Endodermal cell (in vitro differentiated cells): ENCODE measurements around the gene HEXIM1. TPM values are rescaled to one million over a fixed set of nuclear protein-coding genes. Genes with fewer than 3 reads are reported as not detected.

Source experiments
- DNase-seq: peaks from one replicate; pipeline ENCODE4 v3.0.0-alpha.2; 2017
- H3K27ac ChIP-seq: 2 replicates; pipeline ENCODE4 v1.5.1; 2013; ENCODE audit warnings: mild to moderate bottlenecking, low read depth, low read length, moderate library complexity
- H3K27me3 ChIP-seq: 2 replicates; pipeline ENCODE4 v1.6.1; 2013; ENCODE audit warnings: mild to moderate bottlenecking, low read length, moderate library complexity; ENCODE audit not compliant: insufficient read depth, control insufficient read depth, poor library complexity, severe bottlenecking
- H3K36me3 ChIP-seq: 2 replicates; pipeline ENCODE4 v1.7.0; 2013; ENCODE audit warnings: mild to moderate bottlenecking, low read length, moderate library complexity; ENCODE audit not compliant: control insufficient read depth, insufficient read depth
- H3K4me1 ChIP-seq: one replicate; pipeline ENCODE4 v1.7.0; 2013; ENCODE audit warnings: low read length; ENCODE audit not compliant: control insufficient read depth, insufficient read depth
- H3K4me3 ChIP-seq: 2 replicates; pipeline ENCODE4 v1.5.1; 2013; ENCODE audit warnings: mild to moderate bottlenecking, low read length, moderate library complexity
- H3K9ac ChIP-seq: 2 replicates; pipeline ENCODE4 v1.6.1; 2013; ENCODE audit warnings: mild to moderate bottlenecking, low read length, moderate library complexity; ENCODE audit not compliant: poor library complexity, severe bottlenecking; ENCODE audit errors: extremely low read depth
- H3K9me3 ChIP-seq: 2 replicates; pipeline ENCODE4 v1.6.1; 2013; ENCODE audit warnings: mild to moderate bottlenecking, low read length, moderate library complexity; ENCODE audit not compliant: control insufficient read depth
- H3K27ac Mint-ChIP-seq: 2 replicates; pipeline ENCODE4 v1.8.0; 2020; ENCODE audit warnings: mixed read lengths
- H3K27me3 Mint-ChIP-seq: 2 replicates; pipeline ENCODE4 v1.8.0; 2021; ENCODE audit warnings: mild to moderate bottlenecking, mixed read lengths; ENCODE audit not compliant: insufficient read depth
- H3K36me3 Mint-ChIP-seq: 2 replicates; pipeline ENCODE4 v1.8.0; 2020; ENCODE audit warnings: low read depth, mixed read lengths
- H3K4me1 Mint-ChIP-seq: 2 replicates; pipeline ENCODE4 v1.8.0; 2020; ENCODE audit warnings: mixed read lengths
- H3K4me3 Mint-ChIP-seq: 2 replicates; pipeline ENCODE4 v1.8.0; 2020; ENCODE audit warnings: mild to moderate bottlenecking, moderate library complexity, mixed read lengths
- H3K9me3 Mint-ChIP-seq: 2 replicates; pipeline ENCODE4 v1.8.0; 2020; ENCODE audit warnings: mild to moderate bottlenecking, mixed read lengths
- WGBS, 2 experiments: methylation state at CpG; one replicate each; pipeline versions ENCODE4 v1.1.5 to v1.1.7; 2013; ENCODE audit warnings: missing lambda C conversion rate in 2 of 2, mixed read lengths in 1 of 2; ENCODE audit not compliant: insufficient coverage in 1 of 2, insufficient read length in 1 of 2; 5-methylcytosine and 5-hydroxymethylcytosine counted together
- total RNA-seq, 2 donors: library from RNA; stranded (reverse); fragmentation: NEBNext Ultra II Directional in 1 of 2; extraction: Animal tissue kit (Norgen Biotek cat#: 25700) in 1 of 2; gene quantifications; 2 replicates in 1 of 2; 3 replicates in 1 of 2; pipeline ENCODE4 v1.2.1, GENCODE V29; 2021
- TF ChIP-seq, protein P1 (sequence below): fragments of 200-600 bp; sonication (generic); conservative IDR thresholded peaks from 2 replicates; pipeline ENCODE4 v1.5.0; 2021; ENCODE audit warnings: antibody characterized with exemption, mild to moderate bottlenecking

The HEXIM1 gene
- total RNA-seq, 2 donors from 2014 or later, result 37.0 to 39.2 TPM

DNA sequence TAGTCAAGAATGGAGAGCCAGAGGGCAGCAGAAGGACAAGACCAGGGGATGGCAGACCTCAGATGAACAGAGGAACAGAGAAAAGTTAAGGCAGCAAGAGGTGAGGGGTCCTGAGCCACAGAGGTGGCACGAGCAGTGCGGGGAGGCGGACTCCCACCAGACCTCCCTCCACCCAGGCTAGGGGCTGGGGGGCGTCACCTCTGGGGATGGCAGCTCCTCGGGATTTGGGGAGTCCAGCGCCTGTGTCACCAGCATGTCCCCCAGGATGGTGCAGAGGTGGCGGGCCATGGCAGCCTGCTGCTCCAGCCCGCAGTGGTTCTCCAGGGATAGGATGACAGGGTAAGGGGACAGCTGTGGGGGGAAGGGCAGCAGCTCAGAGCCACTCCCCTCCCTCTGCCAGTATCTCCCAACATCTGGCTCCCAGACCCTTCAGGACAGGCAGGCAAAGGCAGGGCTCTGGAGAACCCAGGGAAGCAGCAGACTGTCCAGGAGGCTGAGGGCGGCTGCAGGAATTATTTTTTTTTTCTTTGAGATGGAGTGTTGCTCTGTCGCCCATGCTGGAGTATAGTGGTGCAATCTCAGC, 31.8 kb upstream of the HEXIM1 start:
- H3K9me3 Mint-ChIP-seq, result no peaks in the 10 kb centered on the region
- no peak overlapping the region for H3K27ac Mint-ChIP-seq
- WGBS, 2 experiments, result 90 to 92% methylated on average over 4 to 10 of the region's 10 CpGs
- H3K4me1 Mint-ChIP-seq, result no peaks in the 10 kb centered on the region
- H3K4me3 Mint-ChIP-seq, result no peak overlapping the region
- no peak overlapping the region for H3K4me3 ChIP-seq
- no peak overlapping the region for H3K9ac ChIP-seq
- peaks cover 6% of the 10 kb centered on the region for H3K36me3 Mint-ChIP-seq
- H3K9me3 ChIP-seq, result no peaks in the 10 kb centered on the region
- H3K36me3 ChIP-seq, result no peaks in the 10 kb centered on the region
- H3K27ac ChIP-seq, result no peak overlapping the region
- H3K27me3 ChIP-seq, result no peaks in the 10 kb centered on the region
- peaks cover 2% of the 10 kb centered on the region for H3K27me3 Mint-ChIP-seq
- no peaks in the 10 kb centered on the region for H3K4me1 ChIP-seq
- TF ChIP-seq, protein P1, sequence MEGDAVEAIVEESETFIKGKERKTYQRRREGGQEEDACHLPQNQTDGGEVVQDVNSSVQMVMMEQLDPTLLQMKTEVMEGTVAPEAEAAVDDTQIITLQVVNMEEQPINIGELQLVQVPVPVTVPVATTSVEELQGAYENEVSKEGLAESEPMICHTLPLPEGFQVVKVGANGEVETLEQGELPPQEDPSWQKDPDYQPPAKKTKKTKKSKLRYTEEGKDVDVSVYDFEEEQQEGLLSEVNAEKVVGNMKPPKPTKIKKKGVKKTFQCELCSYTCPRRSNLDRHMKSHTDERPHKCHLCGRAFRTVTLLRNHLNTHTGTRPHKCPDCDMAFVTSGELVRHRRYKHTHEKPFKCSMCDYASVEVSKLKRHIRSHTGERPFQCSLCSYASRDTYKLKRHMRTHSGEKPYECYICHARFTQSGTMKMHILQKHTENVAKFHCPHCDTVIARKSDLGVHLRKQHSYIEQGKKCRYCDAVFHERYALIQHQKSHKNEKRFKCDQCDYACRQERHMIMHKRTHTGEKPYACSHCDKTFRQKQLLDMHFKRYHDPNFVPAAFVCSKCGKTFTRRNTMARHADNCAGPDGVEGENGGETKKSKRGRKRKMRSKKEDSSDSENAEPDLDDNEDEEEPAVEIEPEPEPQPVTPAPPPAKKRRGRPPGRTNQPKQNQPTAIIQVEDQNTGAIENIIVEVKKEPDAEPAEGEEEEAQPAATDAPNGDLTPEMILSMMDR, result no peak
- DNase-seq, result no peak

DNA sequence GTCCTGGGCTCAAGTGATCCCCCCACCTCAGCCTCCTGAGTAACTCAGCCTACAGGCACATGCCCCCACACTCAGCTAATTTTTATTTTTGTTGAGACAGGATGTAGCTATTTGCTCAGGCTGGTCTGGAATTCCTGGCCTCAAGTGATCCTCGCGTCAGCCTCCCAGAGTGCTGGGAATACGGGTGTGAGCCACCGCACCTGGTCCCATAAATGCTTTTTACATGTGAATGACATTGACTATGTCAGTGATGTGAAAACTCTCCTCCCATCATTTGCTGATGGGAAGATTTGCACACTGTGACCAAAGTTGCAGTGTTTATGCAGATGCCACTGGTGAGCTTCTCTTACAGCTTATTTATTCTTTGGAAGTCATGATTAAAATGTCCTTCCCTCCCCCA, 30.9 kb upstream of the HEXIM1 start:
- no peaks in the 10 kb centered on the region for H3K9me3 ChIP-seq
- H3K4me3 ChIP-seq, result no peak overlapping the region
- peaks cover 6% of the 10 kb centered on the region for H3K36me3 Mint-ChIP-seq
- 91 to 100% methylated on average over 4 of the region's 4 CpGs for WGBS, 2 experiments
- no peaks in the 10 kb centered on the region for H3K27me3 ChIP-seq
- H3K4me1 ChIP-seq, result no peaks in the 10 kb centered on the region
- H3K27me3 Mint-ChIP-seq, result peaks cover 3% of the 10 kb centered on the region
- TF ChIP-seq, protein P1, result no peak
- DNase-seq, result no peak
- no peak overlapping the region for H3K9ac ChIP-seq
- no peaks in the 10 kb centered on the region for H3K9me3 Mint-ChIP-seq
- no peak overlapping the region for H3K27ac Mint-ChIP-seq
- H3K4me3 Mint-ChIP-seq, result no peak overlapping the region
- H3K4me1 Mint-ChIP-seq, result no peaks in the 10 kb centered on the region
- H3K36me3 ChIP-seq, result no peaks in the 10 kb centered on the region
- H3K27ac ChIP-seq, result no peak overlapping the region

DNA sequence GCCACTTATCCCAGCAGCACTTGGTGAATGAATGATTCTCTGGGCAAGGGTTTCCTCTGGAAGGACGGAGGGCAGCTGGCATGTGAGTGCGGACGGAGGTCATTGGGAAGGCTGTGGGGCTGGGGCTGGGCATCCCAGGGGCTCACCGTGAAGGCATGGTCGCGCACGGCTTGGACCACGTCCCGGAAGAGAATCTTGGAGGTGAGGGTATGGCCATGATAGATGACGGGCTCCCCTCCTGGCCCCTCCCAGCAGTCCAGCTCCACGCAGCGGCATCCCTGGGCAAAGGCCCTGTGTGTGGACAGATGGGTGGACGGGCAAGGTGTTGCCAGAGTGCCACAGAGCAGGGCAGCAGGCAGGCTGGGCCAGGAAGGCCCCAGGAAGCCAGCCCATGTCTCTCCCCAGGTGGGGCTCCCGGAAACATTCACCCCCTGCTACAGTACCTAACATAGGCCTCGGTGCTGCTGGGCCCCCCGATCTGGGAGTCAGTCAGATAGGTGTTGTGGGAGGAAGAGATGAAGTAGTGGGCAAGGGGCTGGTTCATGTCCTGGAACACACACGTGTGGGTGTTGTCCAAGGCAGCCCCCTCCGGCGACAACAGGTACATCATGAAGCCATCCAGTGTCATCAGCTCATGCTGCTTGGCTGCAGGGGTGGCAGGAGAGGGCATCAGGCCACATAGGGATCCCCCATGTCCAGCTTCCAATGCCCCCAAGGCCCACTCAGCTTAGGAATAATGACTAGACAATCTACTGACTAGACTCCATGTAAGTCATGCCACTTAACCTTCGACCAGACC, 30.2 kb upstream of the HEXIM1 start:
- no peak for DNase-seq
- H3K9ac ChIP-seq, result no peak overlapping the region
- no peaks in the 10 kb centered on the region for H3K9me3 ChIP-seq
- H3K27ac ChIP-seq, result no peak overlapping the region
- H3K27me3 Mint-ChIP-seq, result peaks cover 3% of the 10 kb centered on the region
- no peaks in the 10 kb centered on the region for H3K27me3 ChIP-seq
- no peaks in the 10 kb centered on the region for H3K4me1 ChIP-seq
- TF ChIP-seq, protein P1, result no peak
- H3K4me1 Mint-ChIP-seq, result no peaks in the 10 kb centered on the region
- no peaks in the 10 kb centered on the region for H3K36me3 ChIP-seq
- no peaks in the 10 kb centered on the region for H3K9me3 Mint-ChIP-seq
- peaks cover 6% of the 10 kb centered on the region for H3K36me3 Mint-ChIP-seq
- H3K4me3 Mint-ChIP-seq, result no peak overlapping the region
- H3K4me3 ChIP-seq, result no peak overlapping the region
- 94 to 97% methylated on average over 10 to 19 of the region's 20 CpGs for WGBS, 2 experiments
- H3K27ac Mint-ChIP-seq, result no peak overlapping the region
